HG02884 (cell line): Measurements from ENCODE around the gene RAB27A.
"Not testable (repeated sequence)": the region's sequence is repeated elsewhere in the genome, so short reads cannot be mapped to it uniquely, and the experiment has no call there.

Source experiments
- ATAC-seq: cut with Tn5 transposase; IDR thresholded peaks from one replicate; pipeline ENCODE4 v1.9.1; 2021; ENCODE audit warnings: mild to moderate bottlenecking, moderate library complexity; ENCODE audit not compliant: unreplicated experiment

Gene RAB27A

DNA sequence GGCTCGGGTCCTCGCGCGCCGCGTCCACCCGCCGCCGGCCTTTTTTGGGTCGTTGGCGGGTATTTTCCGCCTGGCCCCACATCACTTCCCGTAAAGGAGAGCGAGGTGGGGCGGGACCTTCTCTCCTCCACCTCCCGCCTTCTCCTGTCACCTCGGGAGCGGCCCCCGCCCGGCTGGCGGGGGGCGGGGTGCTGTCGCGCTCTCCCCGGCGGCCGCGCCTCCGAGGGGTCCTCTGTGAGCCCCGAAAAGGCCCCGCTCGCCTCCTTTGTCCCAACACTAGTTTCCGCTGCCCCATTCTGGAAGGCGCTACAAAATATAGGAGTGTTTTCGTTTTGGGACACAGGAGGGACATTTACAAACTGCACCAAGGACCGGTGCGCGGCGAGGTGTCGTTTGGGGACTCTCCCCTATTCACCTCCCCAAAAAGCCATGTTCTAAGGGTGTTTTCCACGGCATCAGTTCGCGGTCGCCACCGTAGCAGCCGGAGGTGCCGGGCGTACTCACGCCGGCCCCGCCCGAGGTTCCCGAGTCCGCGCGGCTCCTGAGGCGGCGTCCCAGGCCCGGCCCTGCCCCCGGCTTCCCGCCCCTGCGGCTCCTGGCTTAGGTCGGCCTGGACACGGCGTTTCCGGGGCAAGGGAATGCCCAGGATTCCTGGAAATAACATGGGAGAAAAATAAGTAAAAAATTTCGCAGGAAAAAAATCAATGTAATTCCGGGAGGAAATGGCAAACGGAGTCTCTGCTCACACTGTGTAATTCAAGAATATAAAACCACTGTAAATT, at the start of gene RAB27A:
Gene RAB27A, minus strand, starts transcription at position 68 of the 782 bp plus-strand sequence. CDS start 54,879 bp downstream, outside the sequence.
- peak; percentile 61 for ATAC-seq

DNA sequence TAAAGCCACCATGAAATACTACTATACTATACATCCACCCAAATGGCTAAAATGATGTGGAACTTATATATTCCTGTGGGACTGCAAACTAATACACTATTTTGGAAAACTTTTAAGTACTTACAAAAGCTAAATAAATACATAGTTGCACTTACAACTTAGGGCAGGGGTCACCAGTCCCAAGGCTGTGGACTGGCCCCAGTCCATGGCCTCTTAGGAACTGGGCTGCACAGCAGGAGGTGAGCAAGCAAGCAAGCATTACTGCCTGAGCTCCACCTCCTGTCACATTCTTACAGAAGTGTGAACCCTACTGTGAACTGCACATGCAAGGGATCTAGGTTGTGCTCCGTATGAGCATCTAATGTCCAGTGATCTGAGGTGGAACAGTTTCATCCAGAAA, 47.5 kb upstream of the RAB27A start:
- ATAC-seq = no peak

DNA sequence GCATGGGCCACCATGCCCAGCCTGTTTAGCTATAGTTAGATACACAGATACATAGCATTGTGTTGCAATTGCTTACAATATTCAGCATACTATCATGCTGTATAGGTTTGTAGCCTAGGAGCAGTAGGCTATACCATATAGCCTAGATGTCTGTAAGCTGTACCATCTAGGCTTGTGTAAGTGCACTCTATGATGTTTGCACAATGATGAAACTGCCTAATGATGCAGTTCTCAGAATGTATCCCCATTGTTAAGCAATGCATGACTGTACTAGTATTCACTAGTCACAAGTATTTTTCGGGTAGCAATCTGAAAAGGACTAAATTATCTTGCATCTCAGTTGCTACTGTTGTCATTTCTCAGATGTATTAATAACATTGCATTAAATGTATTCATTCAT, 45.4 kb upstream of the RAB27A start:
- no peak for ATAC-seq

DNA sequence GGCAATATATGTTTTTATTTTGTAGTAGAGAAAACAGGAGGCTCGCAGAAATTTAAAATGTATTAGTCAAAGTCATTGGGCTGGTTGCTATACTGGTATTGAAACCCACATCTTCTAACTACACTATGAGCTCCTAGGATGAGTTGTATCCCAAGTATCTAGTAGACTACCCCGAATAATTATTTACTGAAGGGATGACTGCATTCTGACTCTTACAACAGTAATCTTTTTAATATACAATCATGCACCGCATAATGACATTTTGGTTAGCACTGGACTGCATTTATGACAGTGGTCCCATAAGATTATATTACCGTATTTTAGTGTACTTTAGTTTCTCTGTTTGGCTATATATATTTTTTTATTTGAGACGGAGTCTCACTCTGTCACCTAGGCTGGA, 44.8 kb upstream of the RAB27A start:
- ATAC-seq = no peak

DNA sequence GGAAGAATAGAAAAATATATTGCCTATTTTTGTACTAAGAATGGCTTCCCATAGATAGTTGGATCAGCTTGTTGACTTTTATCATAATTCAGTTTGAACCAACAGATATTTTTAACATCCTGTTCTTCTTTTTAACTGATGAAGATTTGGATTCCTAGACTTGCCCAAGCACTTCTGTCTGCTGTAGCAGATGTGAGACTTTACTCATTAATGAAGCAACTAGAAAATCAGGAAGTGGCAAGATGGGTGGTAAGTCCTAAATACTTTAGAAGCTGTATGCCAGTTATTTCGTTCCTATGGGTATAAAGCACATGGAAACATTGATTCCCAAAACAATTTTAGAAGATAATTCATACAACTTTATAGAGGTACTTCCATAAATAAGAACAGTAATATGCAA, 37.8 kb upstream of the RAB27A start:
- no peak for ATAC-seq

DNA sequence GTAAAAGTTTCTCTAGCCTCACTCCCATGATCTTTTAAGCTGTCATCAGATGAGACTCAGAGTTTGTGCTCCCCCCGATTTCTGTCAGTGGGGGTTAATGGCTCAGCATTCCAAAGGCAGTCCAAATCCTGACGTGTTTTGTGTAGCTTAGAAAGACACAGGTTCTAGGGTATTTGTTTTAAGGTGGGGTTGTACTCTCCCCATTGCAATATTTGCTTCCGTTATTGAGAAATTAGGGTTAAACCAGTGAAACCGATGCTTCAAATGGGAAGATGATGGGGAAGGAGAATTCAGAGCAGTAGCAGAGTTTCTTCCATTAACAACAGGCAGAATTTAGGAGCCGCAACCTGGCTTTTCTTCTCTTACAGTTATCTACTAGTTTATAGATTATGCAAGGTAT, 32.9 kb upstream of the RAB27A start:
- ATAC-seq = no peak

DNA sequence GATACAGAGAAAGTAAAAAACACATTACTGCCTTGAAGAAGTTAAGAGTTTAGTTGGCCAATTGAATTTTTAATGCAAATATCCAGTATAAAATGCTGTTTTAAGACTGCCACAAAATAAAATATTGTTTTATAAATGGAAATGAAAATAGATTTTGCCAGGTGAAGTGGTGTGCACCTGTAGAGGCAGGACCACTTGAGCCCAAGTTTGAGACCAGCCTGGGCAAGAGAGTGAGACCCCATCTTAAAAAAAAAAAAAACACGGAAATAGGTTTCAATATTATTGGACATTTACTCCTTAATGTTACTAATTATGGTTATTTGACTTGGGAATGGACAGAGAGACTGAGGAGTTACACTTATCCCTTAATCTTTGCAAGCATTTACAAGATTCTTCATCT, 31.4 kb upstream of the RAB27A start:
- ATAC-seq = no peak

DNA sequence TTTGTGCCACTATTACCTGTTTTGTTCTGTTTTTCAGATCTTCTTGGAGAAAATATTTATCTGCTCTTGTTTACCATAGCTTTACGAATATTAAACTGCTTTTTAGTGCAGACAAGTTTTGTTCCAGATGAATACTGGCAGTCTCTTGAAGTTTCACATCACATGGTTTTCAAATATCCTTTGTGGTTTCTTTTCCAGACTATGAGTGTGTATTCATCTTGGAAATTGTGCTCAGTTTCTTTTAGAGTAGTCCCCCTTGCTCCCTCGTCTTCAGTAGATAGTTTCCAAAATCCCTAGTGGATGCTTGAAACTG, 30.6 kb upstream of the RAB27A start:
- ATAC-seq = no peak

DNA sequence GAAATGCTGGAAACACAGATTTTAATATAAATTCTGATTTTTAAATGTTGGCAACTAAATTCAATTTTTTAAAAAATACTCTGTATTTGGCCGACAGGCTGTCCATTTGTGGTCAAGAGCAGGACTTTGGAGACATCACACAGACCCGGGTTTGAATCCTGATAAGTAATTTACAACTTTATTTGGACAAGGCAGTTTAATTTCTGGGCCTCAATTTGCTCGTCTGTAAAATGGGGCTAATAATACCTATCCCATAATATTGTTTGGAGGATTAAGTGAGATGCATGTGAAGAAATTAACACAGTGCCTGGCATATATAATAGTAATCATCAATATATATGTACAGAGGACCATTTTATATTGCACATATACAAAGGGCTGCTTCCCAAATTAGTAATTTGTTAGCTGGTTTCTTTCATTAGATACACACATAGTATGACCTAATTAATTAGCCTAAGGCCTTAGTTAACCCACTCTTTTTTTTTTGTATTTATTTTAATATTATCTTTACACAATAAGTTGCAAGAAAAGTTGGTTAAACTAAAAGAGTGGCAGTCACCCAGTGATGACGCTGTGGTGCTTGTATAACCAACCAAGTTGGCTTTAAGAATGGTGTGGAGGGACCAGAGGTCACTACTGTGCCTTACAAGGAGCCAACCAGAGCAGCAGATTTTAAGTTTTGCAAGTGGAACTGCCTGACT, 30.1 kb upstream of the RAB27A start:
- ATAC-seq = no peak

DNA sequence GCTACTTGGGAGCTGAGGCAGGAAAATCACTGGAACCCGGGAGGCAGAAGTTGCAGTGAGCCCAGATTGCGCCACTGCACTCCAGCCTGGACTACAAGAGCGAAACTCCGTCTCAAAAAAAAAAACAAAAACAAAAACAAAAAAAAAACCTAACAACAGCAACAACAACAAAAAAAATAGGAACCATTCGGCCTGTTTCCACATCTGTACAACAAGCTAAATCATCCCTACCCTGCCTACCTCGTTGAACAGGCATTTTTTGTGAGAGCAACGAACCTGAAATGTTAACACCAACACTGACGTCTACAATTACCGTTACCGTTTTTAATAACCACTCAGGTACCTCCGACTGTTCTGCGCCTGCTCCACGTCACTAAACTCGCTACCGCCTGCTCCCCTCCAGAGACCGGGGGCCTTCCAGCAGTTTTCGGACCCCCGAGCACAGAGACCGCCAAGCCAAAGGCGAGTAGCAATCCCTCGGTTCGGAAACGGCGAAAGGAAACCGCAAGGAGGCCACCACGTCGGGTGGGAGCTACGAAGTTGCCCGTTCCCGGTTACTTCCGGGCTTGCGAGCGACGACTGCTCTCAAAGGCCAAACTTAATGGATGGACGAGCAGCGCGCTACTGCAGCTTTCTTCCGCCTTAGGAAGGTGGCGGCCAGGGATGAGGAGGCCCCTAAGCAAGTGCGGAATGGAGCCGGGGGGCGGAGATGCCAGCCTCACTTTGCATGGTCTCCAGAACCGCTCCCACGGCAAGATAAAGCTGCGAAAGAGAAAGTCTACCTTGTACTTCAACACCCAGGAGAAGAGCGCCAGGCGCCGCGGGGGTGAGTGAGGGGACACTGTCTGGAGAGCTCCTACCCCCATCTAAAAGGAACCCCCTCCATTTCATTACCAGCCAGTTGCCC, 29.2 kb upstream of the RAB27A start, which contains the start of the genes PIGB and PIGBOS1:
Gene PIGB, plus strand, starts transcription at position 635 of the 907 bp plus-strand sequence. Its CDS starts 29 bp downstream, at position 664.
Gene PIGBOS1, minus strand, starts transcription at position 536 of the 907 bp plus-strand sequence. CDS start 1,331 bp downstream, outside the sequence.
- ATAC-seq = peak; percentile 86

DNA sequence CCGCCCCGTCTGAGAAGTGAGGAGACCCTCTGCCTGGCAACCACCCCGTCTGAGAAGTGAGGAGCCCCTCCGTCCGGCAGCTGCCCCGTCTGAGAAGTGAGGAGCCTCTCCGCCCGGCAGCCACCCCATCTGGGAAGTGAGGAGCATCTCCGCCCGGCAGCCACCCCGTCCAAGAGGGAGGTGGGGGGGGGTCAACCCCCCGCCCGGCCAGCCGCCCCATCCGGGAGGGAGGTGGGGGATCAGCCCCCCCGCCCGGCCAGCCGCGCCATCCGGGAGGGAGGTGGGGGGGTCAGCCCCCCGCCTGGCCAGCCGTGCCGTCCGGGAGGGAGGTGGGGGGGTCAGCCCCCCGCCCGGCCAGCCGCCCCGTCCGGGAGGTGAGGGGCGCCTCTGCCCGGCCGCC, 13.2 kb upstream of the RAB27A start:
- ATAC-seq = not testable (repeated sequence)

DNA sequence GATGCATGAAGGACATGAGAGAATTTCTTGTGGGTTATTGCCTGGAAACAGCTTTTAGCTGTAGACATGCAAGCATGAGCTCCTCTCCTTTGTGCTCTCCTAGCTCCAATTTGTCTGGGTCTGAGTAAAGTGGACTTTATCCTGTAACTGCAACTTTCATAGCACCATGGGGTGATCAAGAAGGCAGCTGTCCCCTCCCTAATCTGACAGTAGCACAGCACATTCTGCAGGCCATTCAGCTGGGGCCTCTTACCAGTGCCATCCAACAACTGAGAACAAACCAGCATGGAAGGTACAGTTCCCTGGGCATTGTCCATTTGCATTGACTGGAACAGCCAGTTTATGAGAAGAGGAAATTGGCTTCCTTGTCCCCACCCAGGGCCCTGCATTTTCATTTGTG, 7.7 kb upstream of the RAB27A start:
- ATAC-seq = no peak

DNA sequence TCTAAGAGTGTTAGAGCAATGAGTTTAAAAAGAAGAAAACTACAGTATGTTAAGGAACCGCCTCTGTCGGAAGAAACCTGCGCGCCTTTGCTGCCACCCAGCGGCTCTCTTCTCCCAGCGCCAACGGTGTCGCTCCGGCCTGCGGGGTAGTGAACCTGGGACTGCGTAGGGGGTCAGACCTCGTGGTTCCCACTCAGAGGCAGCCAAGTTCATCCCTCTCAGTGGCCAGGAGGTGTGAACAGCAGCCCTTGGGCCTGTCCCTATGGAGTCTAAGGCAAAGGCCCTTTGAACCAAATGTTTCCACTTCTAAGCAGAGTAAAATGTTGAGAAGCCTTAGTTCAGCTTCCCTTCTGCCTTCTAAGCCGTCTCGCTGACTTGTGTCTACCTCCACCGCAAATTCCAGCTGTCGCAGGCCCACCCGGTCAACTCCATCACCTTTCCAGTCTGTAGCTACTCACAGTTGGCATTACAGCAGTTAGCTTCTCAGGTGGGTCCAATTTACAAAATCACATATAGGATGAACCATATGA, 980 bp upstream of the RAB27A start:
- ATAC-seq = peak; percentile 75

DNA sequence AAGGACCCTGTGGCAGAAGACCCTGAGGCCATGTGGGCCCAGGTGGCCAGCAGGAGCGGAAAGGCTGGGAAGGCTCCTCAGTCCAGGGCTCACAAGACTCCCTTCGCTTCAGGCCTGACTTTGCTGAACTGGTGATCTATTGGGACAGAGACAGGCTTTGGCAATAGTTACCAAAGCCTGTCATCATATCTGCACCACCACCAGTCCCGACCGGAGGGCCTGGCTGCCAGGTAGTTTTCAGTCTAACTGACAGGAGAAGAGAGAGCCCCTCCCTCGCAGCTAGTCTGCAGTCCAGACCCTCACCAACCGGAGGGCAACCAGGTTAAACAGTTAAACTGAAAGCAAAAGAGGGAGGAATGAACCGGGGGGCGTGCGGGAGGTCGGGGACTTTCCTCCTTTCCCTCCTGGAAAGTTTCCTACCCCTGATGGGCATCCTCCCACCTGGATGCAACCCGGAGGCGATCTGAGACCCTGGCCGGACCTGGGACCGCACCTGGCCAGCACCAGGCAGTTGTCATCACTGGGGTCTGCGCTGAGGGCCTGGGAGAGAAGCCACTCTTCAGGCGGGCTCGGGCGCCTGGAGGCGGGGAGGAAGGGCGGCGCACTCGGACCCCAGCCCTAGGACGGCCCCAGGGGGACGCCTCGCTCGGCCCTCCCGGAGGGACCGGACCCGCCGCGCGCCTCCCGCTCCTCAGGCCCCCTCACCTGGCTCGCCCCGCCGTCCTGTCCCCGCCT, 435 bp downstream of the RAB27A start:
- ATAC-seq = peak; percentile 36

DNA sequence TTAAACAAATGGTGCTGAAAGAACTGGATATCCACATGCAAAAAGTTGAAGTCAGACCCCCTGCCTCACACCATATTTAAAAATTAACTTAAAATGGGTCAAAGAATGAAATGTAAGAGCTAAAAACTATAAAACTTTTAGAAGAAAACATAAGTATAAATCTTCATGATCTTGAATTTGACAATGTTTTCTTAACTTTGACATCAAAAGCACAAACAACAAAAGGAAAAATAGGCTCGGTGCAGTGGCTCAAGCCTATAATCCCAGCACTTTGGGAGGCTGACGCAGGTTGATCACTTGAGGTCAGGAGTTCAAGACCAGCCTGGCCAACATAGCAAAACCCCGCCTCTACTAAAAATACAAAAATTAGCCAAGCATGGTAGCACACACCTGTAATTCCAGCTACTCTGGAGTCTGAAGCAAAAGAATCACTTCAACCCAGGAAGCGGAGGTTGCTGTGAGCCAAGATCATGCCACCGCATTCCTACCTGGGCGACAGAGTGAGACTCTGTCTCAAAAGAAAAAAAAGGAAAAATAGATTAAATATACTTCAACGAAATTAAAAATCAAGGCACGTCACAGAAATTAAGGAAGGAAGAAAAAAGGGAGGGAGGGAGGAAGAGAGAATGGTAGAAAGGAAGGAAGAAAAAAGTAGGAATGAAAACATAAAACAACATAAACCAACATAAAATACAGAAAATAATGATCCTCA, 1.5 kb downstream of the RAB27A start:
- no peak for ATAC-seq

DNA sequence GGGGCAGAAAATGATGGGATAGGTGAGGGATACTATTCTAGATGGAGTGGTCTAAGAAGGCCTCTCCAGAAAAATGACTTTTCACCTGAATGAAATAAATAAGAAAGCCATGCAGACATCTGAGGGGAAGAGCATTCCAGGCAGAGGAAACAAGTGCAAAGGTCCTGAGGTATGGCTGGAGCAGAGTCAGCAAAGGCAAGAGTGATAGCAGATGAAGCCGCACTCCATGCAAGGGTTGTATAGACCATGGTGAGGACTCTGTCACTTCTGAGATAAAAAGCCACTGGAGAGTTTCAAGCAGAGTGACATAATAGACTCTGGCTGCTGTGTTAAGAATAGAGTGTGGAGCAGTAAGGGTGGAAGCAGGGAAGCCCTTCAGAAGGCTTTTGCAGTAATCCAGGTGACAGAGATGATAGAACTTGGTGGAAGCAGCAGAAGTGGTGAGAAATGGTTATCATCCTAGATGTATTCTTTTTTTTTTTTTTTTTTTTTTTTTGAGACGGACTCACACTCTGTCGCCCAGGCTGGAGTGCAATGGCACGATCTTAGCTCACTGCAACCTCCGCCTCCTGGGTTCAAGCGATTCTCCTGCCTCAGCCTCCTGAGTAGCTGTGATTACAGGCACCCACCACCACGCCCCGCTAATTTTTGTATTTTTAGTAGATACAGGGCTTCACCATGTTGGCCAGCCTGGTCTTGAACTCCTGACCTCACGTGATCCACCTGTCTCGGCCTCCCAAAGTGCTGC, 3.0 kb downstream of the RAB27A start:
- not testable (repeated sequence) for ATAC-seq

DNA sequence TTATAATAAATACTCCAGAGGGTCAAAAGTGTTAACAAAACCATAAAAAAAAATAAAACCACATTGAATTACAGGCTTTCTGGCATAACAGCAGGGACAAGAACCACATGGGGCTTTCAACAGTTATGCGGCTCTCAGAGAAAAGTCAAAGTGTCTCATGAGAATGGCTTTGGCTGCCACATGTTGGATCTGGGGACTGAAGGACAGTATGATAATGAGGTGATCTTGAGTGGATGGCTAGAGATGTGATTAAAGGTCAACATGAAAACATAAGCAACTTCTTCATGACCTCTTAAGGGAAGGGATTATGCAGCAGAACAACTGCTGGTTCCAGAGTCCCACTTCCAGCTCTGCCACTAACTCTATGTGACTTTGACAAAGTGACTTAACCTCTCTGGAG, 5.2 kb downstream of the RAB27A start:
- no peak for ATAC-seq

DNA sequence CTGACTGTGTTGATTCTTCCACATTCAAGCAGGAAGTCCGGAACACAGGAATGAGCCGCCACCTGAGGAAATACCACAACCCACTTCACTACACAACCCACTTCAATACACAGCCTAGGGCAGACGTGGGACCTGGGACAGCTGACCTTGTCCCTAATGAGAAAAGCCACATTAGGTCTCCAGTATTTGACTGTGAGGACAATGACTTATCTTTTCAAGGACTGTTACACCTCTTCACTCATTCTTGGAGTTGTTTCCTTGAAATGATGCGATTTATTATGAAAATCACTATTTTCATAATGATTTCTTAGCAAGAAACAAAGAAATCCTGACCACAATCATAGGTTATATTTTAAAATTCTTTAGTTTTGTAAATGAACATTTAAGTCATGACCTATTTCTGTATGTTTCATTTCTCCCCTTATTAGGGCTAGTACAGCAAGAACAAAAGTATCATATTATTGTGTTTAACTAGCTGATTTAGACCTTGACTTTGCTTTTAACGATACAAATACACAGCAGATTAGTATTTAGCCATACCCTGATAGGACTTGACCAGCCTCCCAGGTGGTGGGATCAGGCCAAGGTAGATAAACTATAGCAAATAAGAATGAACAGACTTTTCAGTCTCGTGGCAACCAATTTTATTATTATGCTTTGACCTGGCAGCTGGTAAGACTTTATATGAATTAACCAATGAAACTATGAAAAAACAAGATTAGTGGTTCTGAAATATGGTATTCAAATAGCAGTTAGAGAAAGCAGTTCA, 6.0 kb downstream of the RAB27A start:
- no peak for ATAC-seq
